Measurements from ENCODE around the gene CDK3. TPM values are rescaled to one million over a fixed set of nuclear protein-coding genes. Genes with fewer than 3 reads are reported as not detected.

Gene CDK3
- total RNA-seq, 2 experiments from 2014 or later = 6.3 to 7.0 TPM

DNA sequence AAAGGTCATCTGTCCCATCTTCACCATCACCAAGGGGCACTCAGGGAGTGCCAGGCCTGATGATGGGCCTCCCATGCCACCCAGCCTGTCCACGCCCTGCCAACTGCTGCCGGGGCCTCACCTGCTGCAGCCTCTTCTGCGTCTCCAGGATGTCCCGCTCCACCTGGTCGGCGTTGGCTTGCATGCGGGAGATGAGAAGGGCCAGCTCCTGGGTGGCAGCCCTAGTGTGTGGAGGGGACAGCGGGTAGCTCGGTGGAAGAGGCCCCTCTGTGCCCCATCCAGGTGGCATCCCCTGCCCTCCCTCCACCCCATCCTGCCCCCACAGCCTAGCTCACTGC, 23.2 kb downstream of the CDK3 start:
- DNase-seq = no peak
- CTCF ChIA-PET = interaction anchor here (0.9 kb wide), 1 partner anchor 18 kb away, joined by 4 read pairs; no protein-coding TSS in a partner anchor
- H3K27me3 Mint-ChIP-seq = no peaks in the 10 kb centered on the region
- ATAC-seq = no peak
- no peaks in the 10 kb centered on the region for H3K9me3 Mint-ChIP-seq (ENCODE audit: low read depth)
- no peaks in the 10 kb centered on the region for H3K36me3 Mint-ChIP-seq
- H3K4me3 Mint-ChIP-seq = no peak overlapping the region
- peaks cover 2% of the 10 kb centered on the region for H3K4me1 Mint-ChIP-seq
- no peak overlapping the region for H3K27ac Mint-ChIP-seq

DNA sequence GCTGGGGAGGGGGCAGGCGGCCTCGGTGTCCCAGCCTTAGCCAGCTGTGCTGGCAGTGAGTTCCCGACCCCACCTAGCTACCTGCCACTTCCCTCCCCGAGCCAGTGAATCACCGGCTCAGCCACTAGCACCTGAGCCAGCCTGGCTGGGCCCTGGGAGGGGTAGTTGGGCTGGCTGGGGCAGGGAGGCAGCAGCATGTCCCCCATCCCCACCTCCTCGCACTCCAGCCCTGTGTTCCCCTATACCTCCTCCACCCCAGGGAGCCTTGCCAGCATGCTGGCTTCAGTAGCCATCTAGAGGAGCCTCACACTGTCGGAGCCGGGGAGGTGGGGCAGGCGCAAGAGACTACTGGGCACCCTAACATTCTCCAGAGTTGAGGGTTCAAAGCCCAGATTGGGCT, 23.7 kb downstream of the CDK3 start:
- Mint-ChIP-seq H3K27me3 (no peaks in the 10 kb centered on the region), H3K27ac (no peak overlapping the region), H3K9me3 (ENCODE audit: low read depth) (no peaks in the 10 kb centered on the region), H3K4me1 (peaks cover 4% of the 10 kb centered on the region), H3K36me3 (no peaks in the 10 kb centered on the region), H3K4me3 (no peak overlapping the region)
- CTCF ChIA-PET = interaction anchor here (0.9 kb wide), 1 partner anchor 18 kb away, joined by 4 read pairs; no protein-coding TSS in a partner anchor
- DNase-seq (no peak), ATAC-seq (no peak)

DNA sequence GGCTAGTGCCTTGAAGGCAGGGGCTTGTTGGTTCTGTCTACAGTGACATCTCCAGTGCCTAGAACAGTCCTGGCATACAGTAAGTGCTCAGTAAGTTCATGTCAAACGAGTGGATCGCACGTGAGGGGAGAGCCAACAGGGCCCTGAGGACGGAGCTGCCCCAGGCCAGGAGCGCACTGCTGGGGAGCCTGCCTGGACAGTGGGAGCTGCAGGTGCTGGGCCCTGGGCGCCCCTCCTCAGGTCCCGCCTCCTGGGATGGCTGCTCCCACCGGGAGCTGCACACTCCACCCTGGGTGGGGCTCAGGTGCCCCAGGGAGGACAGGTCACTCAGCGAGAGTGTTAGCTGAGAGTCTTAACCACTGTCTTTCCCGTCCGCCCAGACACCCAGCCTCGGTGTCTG, 24.6 kb downstream of the CDK3 start:
- no peaks in the 10 kb centered on the region for H3K9me3 Mint-ChIP-seq (ENCODE audit: low read depth)
- H3K4me1 Mint-ChIP-seq = peaks cover 10% of the 10 kb centered on the region
- CTCF ChIA-PET = interaction anchor here (0.9 to 1.4 kb wide), 2 partner anchors 20 to 25 kb away, joined by 4 read pairs; partner anchors contain the start of gene CDK3
- DNase-seq (no peak), ATAC-seq (no peak)
- H3K27ac Mint-ChIP-seq = no peak overlapping the region
- no peaks in the 10 kb centered on the region for H3K27me3 Mint-ChIP-seq
- H3K4me3 Mint-ChIP-seq = no peak overlapping the region
- H3K36me3 Mint-ChIP-seq = no peaks in the 10 kb centered on the region

DNA sequence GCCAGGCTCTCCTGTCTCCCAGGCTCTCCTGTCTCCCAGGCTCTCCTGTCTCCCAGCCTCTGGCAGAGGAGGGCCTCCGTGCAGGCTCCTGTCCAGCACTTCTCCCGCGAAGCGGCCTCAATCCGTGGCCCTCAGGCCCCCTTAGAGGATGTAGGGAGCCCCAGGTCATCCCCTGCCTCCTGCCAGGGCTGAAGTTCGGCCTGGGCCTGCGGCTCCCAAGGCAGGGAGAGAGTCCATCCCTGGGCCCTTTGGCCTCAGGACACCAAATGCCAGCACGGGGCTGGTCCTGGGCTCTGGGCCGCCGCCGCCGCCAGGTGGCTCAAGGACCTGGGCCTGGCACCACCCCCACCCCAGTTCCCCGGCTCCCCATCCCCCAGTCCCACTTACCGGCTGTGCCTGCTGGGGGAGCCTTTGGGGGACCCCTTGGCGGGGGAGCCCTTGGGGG, 26.1 kb downstream of the CDK3 start:
- H3K27ac Mint-ChIP-seq = no peak overlapping the region
- peaks cover 12% of the 10 kb centered on the region for H3K4me1 Mint-ChIP-seq
- H3K27me3 Mint-ChIP-seq = no peaks in the 10 kb centered on the region
- CTCF ChIA-PET = no interaction called here
- ATAC-seq (no peak), DNase-seq (no peak)
- H3K9me3 Mint-ChIP-seq (ENCODE audit: low read depth) = no peaks in the 10 kb centered on the region
- no peaks in the 10 kb centered on the region for H3K36me3 Mint-ChIP-seq
- H3K4me3 Mint-ChIP-seq = no peak overlapping the region

DNA sequence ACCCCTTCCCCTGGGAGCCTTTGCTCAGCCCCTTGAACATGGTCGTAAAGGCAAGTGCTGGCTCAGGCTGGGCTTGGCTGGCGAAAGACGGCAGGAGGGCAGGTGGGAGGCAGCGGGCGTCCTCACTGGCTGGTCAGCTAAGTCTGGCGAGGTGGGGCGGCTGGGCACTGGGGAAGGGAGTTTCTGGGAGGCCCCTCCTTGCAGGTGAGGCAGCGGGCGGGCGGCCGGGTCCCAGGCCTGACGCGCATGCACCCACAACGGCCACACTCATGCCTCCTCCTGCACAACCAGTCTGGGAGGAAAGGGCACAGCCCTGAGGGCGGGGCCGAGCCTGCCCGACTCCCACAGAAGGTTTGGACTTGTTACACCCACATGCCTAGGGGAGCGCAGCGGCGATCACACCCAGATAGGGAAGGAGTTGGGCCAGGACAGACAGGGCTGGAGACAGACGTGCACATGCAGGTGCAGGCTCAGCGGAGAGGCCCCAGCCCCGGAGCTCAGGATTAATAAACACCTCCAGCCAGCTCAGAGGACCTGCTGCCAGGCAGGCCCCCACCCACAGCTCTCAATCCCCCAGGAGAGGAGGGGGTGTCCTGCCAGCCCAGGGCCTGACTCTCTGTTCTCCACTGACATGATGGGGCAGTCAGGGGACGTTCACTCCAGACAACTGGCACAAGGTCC, 26.6 kb downstream of the CDK3 start, which contains the start of gene EVPL:
EVPL (minus strand) TSS at position 148 of the 681 bp plus-strand sequence; CDS start at position 40, 108 bp downstream.
- CTCF ChIA-PET = no interaction called here
- DNase-seq (no peak), ATAC-seq (no peak)
- Mint-ChIP-seq H3K36me3 (no peaks in the 10 kb centered on the region), H3K27ac (no peak within 1 kb of the TSS), H3K27me3 (no peaks in the 10 kb centered on the region), H3K4me1 (peaks cover 12% of the 10 kb centered on the region), H3K4me3 (no peak within 1 kb of the TSS), H3K9me3 (ENCODE audit: low read depth) (no peaks in the 10 kb centered on the region)

DNA sequence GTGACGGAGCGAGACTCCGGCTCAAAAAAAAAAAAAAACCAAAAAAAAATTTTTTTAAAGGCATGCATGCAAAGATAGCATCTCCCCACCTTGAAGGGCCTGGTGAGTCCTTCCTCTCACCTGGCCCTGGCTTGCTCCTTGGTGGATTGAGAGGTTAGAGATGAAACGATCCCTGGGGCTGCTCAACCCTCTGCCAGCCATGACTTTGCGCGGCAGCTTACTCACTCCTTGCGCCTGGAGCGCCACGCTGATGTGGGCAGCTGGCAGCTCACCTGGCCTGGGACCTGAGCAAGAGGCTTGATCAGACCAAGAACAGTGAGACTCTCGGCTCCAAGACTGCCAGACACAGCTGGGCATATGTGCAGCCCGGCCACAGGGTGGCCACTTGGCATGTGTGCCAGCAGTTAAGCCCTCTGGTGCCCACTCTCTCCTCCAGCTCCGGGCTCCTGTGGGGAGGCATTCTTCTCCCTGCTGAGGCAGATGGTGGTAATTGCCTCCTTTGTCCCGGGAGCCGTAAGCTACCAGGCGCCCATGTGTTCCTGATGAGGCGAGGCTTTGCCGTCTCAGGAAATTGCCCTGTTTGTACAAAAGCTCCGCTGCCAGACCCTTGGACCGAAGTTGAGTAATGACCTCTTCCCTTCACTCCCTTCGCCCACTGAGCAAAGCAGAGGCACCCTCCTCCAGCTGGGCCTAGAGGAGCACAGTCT, 31.6 kb downstream of the CDK3 start:
- Mint-ChIP-seq H3K27ac (no peak overlapping the region), H3K4me3 (no peak overlapping the region), H3K9me3 (ENCODE audit: low read depth) (no peaks in the 10 kb centered on the region), H3K4me1 (peaks cover 17% of the 10 kb centered on the region), H3K36me3 (no peaks in the 10 kb centered on the region), H3K27me3 (no peaks in the 10 kb centered on the region)
- ATAC-seq (no peak), DNase-seq (no peak)
- CTCF ChIA-PET = interaction anchor here (0.5 to 3.4 kb wide), 3 partner anchors 18 to 248 kb away, joined by 3 to 16 read pairs (median 3); no protein-coding TSS in a partner anchor

DNA sequence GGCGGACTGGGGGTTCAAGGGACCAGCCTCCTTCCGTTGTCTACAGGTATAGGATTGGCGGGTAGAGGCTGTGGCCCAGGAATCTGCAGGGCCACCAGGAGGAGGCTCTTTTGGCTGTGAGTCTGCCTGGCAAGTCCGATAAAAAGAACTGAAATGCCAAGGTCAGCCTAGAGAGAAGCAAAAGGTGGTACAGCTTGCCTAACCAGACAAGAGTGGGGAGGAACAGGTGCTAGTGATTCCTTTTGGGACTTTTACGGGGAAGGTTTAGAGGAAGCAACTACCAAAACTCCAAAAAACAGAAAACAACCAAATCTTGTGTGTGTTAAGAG, 32.1 kb downstream of the CDK3 start:
- H3K27ac Mint-ChIP-seq = no peak overlapping the region
- no peaks in the 10 kb centered on the region for H3K27me3 Mint-ChIP-seq
- H3K4me3 Mint-ChIP-seq = no peak overlapping the region
- ATAC-seq = no peak
- no peaks in the 10 kb centered on the region for H3K36me3 Mint-ChIP-seq
- CTCF ChIA-PET = interaction anchor here (1.0 to 3.4 kb wide), 3 partner anchors 18 to 247 kb away, joined by 3 to 16 read pairs (median 3); no protein-coding TSS in a partner anchor
- H3K9me3 Mint-ChIP-seq (ENCODE audit: low read depth) = no peaks in the 10 kb centered on the region
- peaks cover 17% of the 10 kb centered on the region for H3K4me1 Mint-ChIP-seq
- no peak for DNase-seq

DNA sequence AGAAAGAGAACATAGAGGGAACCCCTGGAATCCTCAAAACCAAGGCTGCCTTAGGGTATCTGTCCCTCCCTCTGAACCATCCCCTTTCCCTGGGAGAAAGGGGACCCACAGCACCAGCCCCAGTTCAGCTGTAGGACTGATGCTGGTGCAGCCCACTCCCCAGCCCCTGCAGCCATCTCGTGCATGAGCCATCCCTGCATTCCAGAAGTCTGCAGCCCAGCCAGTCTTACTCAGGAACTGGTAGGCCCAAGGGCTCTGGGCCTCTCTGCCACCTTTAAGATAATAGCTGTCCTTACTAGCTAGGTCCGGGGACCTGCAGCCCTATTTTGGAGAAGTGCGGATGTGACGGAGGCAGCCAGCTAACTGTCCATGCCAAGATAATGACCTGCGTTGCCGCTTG, 32.5 kb downstream of the CDK3 start:
- Mint-ChIP-seq H3K4me3 (no peak overlapping the region), H3K27ac (no peak overlapping the region), H3K9me3 (ENCODE audit: low read depth) (no peaks in the 10 kb centered on the region), H3K36me3 (peaks cover under 1% of the 10 kb centered on the region), H3K27me3 (no peaks in the 10 kb centered on the region), H3K4me1 (peaks cover 17% of the 10 kb centered on the region)
- CTCF ChIA-PET = interaction anchor here (1.0 to 3.4 kb wide), 3 partner anchors 19 to 247 kb away, joined by 3 to 16 read pairs (median 3); no protein-coding TSS in a partner anchor
- ATAC-seq = no peak
- DNase-seq = no peak

DNA sequence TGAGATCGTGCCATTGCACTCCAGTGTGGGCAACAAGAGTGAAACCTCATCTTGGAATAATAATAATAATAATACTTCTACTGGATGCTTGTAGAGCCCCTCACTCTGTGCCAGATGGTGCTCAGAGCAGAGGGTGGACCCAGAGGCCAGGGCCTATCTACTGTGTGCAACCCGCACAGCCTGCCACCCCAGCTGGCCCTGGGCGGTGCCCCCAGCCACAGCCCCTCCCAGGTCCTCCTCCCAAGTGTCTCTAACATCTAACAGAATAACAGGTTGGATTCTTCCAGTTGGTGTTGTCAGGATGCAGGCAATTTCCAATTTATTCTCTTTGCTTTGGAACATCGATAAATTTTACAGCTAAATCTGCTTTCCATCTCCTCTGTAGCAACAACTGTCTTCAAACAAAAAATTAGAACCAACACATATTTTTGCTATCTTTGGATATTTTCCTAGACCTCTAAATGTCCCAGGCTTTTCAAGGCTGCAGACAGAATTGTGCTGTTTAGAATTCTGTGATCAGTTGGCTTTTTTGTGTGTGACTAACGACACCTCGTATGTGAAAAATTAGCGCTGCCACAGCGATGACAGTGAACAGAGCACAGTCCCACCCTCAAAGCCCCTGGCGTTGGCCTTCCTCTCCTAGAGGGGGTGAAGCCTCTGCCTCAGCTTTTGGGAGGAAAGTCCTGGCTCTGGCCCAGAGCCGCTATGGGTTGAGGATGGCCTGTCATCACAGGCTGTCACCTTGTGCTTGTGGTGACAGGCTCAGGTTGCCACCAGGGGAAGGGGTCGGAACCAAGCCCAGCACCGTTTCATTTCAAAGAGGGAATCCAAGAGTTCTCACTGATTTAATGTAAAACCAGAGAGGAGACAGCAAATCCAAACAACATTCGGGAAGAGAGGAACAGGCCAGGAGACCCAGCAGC, 34.0 kb downstream of the CDK3 start:
- DNase-seq (no peak), ATAC-seq (no peak)
- no peaks in the 10 kb centered on the region for H3K9me3 Mint-ChIP-seq (ENCODE audit: low read depth)
- no peaks in the 10 kb centered on the region for H3K27me3 Mint-ChIP-seq
- H3K4me1 Mint-ChIP-seq = peaks cover 11% of the 10 kb centered on the region
- H3K36me3 Mint-ChIP-seq = peaks cover 12% of the 10 kb centered on the region
- no peak overlapping the region for H3K4me3 Mint-ChIP-seq
- no peak overlapping the region for H3K27ac Mint-ChIP-seq
- CTCF ChIA-PET = interaction anchor here (3.4 kb wide), 1 partner anchor 20 kb away, joined by 16 read pairs; no protein-coding TSS in a partner anchor

DNA sequence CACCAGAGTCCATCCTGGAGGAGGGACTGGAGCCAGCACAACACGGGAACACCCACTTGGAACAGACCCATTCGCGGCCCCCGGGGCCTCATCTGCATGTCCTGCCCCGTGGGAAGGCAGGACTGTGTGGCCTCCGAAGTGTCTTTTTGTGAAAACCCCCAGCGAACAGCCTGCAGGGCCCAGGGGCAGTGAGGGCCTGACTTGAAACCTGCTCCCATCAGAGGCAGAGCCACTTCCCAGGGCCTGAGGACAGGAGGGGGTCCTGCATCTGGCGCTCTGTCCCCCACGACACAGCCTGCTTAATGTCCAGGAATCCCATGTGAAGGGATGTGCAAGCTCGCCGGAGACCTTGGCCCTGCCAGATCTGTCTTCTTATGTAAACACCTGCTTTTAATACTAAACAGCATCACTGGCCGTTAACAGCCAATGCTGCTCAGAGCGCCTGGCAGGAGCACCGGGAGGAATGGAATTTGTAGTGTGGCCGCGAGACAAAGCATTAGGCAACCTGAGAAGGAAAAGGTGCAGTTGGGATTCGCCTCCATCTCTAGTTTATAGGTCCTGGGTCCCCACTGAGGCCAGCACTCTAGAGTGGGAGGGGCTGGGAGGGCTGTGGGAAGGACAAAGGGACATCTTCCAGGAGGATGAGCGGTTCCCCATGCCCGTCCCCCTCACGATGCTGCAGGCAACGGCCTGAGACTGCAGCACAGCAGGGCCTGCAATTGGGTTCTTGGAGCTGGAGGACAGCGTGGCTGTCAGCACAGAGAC, 36.0 kb downstream of the CDK3 start:
- Mint-ChIP-seq H3K9me3 (ENCODE audit: low read depth) (no peaks in the 10 kb centered on the region), H3K36me3 (peaks cover 23% of the 10 kb centered on the region), H3K4me3 (no peak overlapping the region), H3K27ac (no peak overlapping the region), H3K27me3 (no peaks in the 10 kb centered on the region), H3K4me1 (peaks cover 5% of the 10 kb centered on the region)
- DNase-seq (no peak), ATAC-seq (no peak)
- CTCF ChIA-PET = interaction anchor here (1.2 to 1.9 kb wide), 2 partner anchors 19 to 23 kb away, joined by 4 to 6 read pairs; no protein-coding TSS in a partner anchor

DNA sequence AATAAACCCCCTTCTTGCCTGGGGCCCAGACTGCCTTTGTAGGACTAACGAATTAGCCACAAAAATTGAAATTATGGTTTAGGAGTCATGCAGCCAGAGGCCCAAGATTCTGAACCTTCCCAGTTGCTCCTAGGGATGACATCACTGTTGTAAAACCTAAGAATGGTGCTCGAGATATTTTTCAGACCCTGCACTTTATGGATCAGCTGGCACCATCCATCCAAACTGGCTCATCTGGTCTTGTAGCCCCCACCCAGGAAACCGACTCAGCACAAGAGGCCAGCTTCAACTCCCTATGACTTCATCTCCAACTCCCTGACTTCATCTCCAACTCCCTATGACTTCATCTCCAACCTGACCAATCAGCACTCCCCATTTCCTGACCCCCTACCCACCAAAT, 37.4 kb downstream of the CDK3 start:
- CTCF ChIA-PET = no interaction called here
- Mint-ChIP-seq H3K27me3 (no peaks in the 10 kb centered on the region), H3K4me1 (peaks cover 5% of the 10 kb centered on the region), H3K36me3 (peaks cover 26% of the 10 kb centered on the region), H3K9me3 (ENCODE audit: low read depth) (no peaks in the 10 kb centered on the region), H3K27ac (no peak overlapping the region), H3K4me3 (no peak overlapping the region)
- DNase-seq (no peak), ATAC-seq (no peak)

DNA sequence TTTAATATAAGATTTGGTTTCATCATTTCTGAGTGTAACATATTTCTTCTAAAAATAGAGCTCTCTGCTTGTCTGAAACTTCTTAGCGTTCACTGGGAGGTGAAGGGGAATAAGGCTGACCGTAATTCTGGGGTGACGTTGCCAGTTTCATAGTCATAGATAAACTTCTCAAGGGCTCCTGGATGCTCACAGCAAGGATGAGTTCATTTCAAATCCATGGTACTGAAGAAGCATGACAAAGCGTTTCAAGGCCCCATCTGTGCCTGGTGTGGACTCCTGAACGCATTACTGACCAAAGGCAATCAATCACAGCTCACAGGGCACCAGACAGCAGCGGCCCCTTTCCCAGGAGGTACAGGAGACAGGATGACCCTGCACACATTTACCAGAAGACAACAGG, 38.5 kb downstream of the CDK3 start:
- CTCF ChIA-PET = no interaction called here
- H3K4me1 Mint-ChIP-seq = peaks cover 5% of the 10 kb centered on the region
- ATAC-seq (no peak), DNase-seq (no peak)
- peaks cover 36% of the 10 kb centered on the region for H3K36me3 Mint-ChIP-seq
- no peaks in the 10 kb centered on the region for H3K27me3 Mint-ChIP-seq
- no peak overlapping the region for H3K4me3 Mint-ChIP-seq
- no peak overlapping the region for H3K27ac Mint-ChIP-seq
- no peaks in the 10 kb centered on the region for H3K9me3 Mint-ChIP-seq (ENCODE audit: low read depth)

Data from activated CD8-positive, alpha-beta memory T cell treated with anti-CD3 and anti-CD28 coated beads, Interleukin-2, amount 10 ng/mL, durations not matched to agents 7 days and 5 days (primary cell).